DOHH2 (cell line): Measurements from ENCODE around the gene GLYATL3.

Source experiments
- H3F3A ChIP-seq: fragments of 200-600 bp; sonication (generic), shearing (Covaris generic); 2 replicates; pipeline ENCODE4 v1.6.0; 2016; ENCODE audit warnings: antibody characterized with exemption, mild to moderate bottlenecking; ENCODE audit not compliant: control insufficient read depth, insufficient read depth
- H3K27ac ChIP-seq: fragments of 200-600 bp; sonication (generic); 2 replicates; pipeline ENCODE4 v1.5.1; 2014; ENCODE audit warnings: low read depth, mild to moderate bottlenecking, low read length, moderate library complexity
- H3K27me3 ChIP-seq: fragments of 200-600 bp; sonication (generic); 2 replicates; pipeline ENCODE4 v1.6.1; 2014; ENCODE audit warnings: mild to moderate bottlenecking, low read length, mixed read lengths; ENCODE audit not compliant: control insufficient read depth
- H3K36me3 ChIP-seq: fragments of 200-600 bp; sonication (generic); 2 replicates; pipeline ENCODE4 v1.6.1; 2014; ENCODE audit warnings: mild to moderate bottlenecking, low read length, moderate library complexity, mixed read lengths; ENCODE audit not compliant: control insufficient read depth
- H3K4me1 ChIP-seq: fragments of 200-600 bp; sonication (generic); 2 replicates; pipeline ENCODE4 v1.6.1; 2014; ENCODE audit warnings: mild to moderate bottlenecking, low read length, mixed read lengths; ENCODE audit not compliant: control insufficient read depth
- H3K4me2 ChIP-seq: fragments of 200-600 bp; sonication (generic); 2 replicates; pipeline ENCODE4 v1.6.0; 2014; ENCODE audit warnings: mild to moderate bottlenecking, low read length, moderate library complexity
- H3K4me3 ChIP-seq: fragments of 200-600 bp; sonication (generic); 2 replicates; pipeline ENCODE4 v1.5.1; 2014; ENCODE audit warnings: mild to moderate bottlenecking, low read length, mixed read lengths
- H3K79me2 ChIP-seq: fragments of 200-600 bp; sonication (generic); 2 replicates; pipeline ENCODE4 v1.6.1; 2014; ENCODE audit warnings: mild to moderate bottlenecking, low read length, mixed read lengths; ENCODE audit not compliant: control insufficient read depth
- H3K9me2 ChIP-seq: fragments of 200-600 bp; sonication (generic); replicated peaks from 2 replicates; pipeline ENCODE4 v1.6.1; 2014; ENCODE audit warnings: mild to moderate bottlenecking, low read length, mixed read lengths; ENCODE audit not compliant: control insufficient read depth
- H3K9me3 ChIP-seq: fragments of 200-600 bp; sonication (generic); 2 replicates; pipeline ENCODE4 v1.6.1; 2014; ENCODE audit warnings: antibody characterized with exemption, low read length, mixed read lengths; ENCODE audit not compliant: control insufficient read depth, insufficient read depth
- H4K20me1 ChIP-seq: fragments of 200-600 bp; sonication (generic); 2 replicates; pipeline ENCODE4 v1.6.0; 2014; ENCODE audit warnings: low read depth, mild to moderate bottlenecking, antibody characterized with exemption, low read length, moderate library complexity; ENCODE audit not compliant: control insufficient read depth, insufficient read depth
- EZH2phosphoT487 ChIP-seq: fragments of 200-600 bp; sonication (generic); IDR thresholded peaks from 2 replicates; pipeline ENCODE4 v1.6.1; 2017; ENCODE audit warnings: borderline replicate concordance, mild to moderate bottlenecking, antibody characterized with exemption, low read length, moderate library complexity, mixed read lengths
- TF ChIP-seq, protein P1 (sequence below): fragments of 200-600 bp; sonication (generic); IDR thresholded peaks from one replicate; pipeline ENCODE4 v1.5.1; 2014; ENCODE audit warnings: antibody characterized with exemption, mild to moderate bottlenecking, low read depth, low read length; ENCODE audit not compliant: poor library complexity, severe bottlenecking

Gene GLYATL3

DNA sequence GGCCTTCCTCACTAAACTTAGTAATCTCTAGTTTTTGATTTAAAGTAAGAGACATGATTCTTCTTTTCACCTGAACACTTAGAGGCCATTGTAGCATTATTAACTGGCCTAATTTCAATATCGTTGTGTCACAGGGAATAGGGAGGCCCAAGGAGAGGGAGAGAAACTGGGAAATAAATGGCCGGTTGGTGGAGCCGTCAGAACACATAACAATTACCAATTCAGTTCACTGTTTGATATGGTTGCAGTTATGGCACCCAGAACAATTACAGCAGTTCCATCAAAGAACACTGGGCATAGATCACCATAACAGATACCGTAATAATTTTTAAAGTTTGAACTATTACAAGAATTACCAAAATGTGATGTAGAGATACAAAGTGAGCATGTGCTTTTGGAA is 9.1 kb upstream of the GLYATL3 start:
- Histone ChIP-seq H3K27ac (no peak overlapping the region), H4K20me1 (no peaks in the 10 kb centered on the region), H3K27me3 (no peaks in the 10 kb centered on the region), H3K4me3 (no peak overlapping the region), H3K4me2 (no peak overlapping the region), H3K79me2 (no peaks in the 10 kb centered on the region), H3F3A (no peaks in the 10 kb centered on the region), H3K36me3 (peaks cover 61% of the 10 kb centered on the region), H3K4me1 (no peaks in the 10 kb centered on the region), H3K9me2 (no peaks in the 10 kb centered on the region), H3K9me3 (no peaks in the 10 kb centered on the region)
- TF ChIP-seq, protein P1, sequence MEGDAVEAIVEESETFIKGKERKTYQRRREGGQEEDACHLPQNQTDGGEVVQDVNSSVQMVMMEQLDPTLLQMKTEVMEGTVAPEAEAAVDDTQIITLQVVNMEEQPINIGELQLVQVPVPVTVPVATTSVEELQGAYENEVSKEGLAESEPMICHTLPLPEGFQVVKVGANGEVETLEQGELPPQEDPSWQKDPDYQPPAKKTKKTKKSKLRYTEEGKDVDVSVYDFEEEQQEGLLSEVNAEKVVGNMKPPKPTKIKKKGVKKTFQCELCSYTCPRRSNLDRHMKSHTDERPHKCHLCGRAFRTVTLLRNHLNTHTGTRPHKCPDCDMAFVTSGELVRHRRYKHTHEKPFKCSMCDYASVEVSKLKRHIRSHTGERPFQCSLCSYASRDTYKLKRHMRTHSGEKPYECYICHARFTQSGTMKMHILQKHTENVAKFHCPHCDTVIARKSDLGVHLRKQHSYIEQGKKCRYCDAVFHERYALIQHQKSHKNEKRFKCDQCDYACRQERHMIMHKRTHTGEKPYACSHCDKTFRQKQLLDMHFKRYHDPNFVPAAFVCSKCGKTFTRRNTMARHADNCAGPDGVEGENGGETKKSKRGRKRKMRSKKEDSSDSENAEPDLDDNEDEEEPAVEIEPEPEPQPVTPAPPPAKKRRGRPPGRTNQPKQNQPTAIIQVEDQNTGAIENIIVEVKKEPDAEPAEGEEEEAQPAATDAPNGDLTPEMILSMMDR: no peak
- TF ChIP-seq EZH2phosphoT487: no peak

DNA sequence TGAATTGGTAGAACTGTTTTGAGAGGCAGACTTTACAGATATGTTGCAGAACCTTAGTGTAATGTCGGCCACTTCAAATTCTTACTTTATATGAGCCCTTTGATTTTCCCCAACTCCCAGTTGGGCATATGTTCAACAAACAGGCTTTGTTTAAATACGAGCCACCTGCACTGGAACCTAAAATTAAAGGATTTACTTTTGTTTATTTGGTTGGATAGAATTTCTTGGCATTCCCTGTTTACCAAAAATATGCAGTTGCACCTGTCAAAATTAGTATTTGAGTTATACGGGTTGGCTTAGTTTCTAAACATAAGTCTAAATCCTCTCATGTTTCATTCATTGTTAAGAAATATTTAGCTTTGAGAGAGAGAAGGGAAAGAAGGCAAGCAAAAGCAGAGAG is 2.4 kb upstream of the GLYATL3 start:
- H3K4me1 ChIP-seq: no peaks in the 10 kb centered on the region
- H3K27me3 ChIP-seq: no peaks in the 10 kb centered on the region
- no peaks in the 10 kb centered on the region for H3K9me3 ChIP-seq
- H3K27ac ChIP-seq: no peak overlapping the region
- no peaks in the 10 kb centered on the region for H3K9me2 ChIP-seq
- H3K79me2 ChIP-seq: no peaks in the 10 kb centered on the region
- no peak for TF ChIP-seq EZH2phosphoT487
- TF ChIP-seq, protein P1: no peak
- no peak overlapping the region for H3K4me2 ChIP-seq
- H3K36me3 ChIP-seq: peaks cover 11% of the 10 kb centered on the region
- H3K4me3 ChIP-seq: no peak overlapping the region
- H4K20me1 ChIP-seq: no peaks in the 10 kb centered on the region
- H3F3A ChIP-seq: no peaks in the 10 kb centered on the region

DNA sequence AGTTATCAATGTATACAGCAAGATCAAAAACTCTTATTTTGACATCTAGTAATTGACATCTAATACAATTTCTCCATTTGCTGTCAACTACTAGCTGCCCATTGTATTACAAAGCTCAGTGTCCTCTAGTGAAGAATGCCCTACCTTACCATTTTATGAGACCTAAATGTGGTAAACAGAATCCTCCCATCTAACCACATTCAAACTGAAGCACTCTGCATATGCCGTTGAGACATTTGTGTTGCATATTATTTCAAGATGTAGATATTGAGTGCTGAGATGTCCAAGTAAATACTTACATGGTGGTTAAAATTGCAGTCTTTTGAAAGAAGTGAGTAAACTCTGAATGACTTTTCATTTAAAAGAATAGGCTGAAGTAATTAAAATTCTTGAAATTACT is 597 bp upstream of the GLYATL3 start:
- no peaks in the 10 kb centered on the region for H3K79me2 ChIP-seq
- no peak overlapping the region for H3K27ac ChIP-seq
- no peak for TF ChIP-seq EZH2phosphoT487
- TF ChIP-seq, protein P1: no peak
- no peaks in the 10 kb centered on the region for H3K36me3 ChIP-seq
- H3F3A ChIP-seq: no peaks in the 10 kb centered on the region
- no peaks in the 10 kb centered on the region for H3K27me3 ChIP-seq
- no peaks in the 10 kb centered on the region for H3K4me1 ChIP-seq
- H4K20me1 ChIP-seq: no peaks in the 10 kb centered on the region
- H3K9me2 ChIP-seq: no peaks in the 10 kb centered on the region
- no peak overlapping the region for H3K4me3 ChIP-seq
- no peaks in the 10 kb centered on the region for H3K9me3 ChIP-seq
- no peak overlapping the region for H3K4me2 ChIP-seq

DNA sequence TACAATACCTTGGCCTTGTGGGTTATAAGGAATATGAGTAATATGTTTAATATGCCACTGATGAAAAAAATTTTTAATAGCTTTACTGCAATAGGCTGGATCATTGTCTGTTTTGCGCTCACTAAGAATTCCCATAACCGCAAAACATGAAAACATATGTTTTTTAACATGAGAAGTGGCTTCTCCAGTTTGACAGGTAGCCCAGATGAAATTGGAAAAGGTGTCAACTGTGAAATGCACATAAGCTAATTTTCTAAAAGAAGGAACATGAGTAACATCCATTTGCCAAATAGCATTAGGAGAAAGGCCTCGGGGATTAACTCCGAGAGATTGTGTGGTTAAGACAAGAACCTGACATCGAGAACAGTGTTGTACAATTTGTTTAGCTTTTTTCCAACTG is 4.9 kb downstream of the GLYATL3 start:
- Histone ChIP-seq H3K4me3 (no peak overlapping the region), H3K27ac (no peak overlapping the region), H3F3A (no peaks in the 10 kb centered on the region), H3K4me2 (no peak overlapping the region), H3K9me2 (no peaks in the 10 kb centered on the region), H3K4me1 (no peaks in the 10 kb centered on the region), H3K9me3 (no peaks in the 10 kb centered on the region), H3K27me3 (no peaks in the 10 kb centered on the region), H3K36me3 (no peaks in the 10 kb centered on the region), H4K20me1 (no peaks in the 10 kb centered on the region), H3K79me2 (no peaks in the 10 kb centered on the region)
- no peak for TF ChIP-seq EZH2phosphoT487
- TF ChIP-seq, protein P1: no peak
